ENCODE results near the gene C1orf74. TPM values are rescaled to one million over a fixed set of nuclear protein-coding genes. Genes with fewer than 3 reads are reported as not detected.

C1orf74 gene
- total RNA-seq, 1 experiment from 2014 or later: 6.2 TPM

Other genes starting within 250 kb of the C1orf74 start
- gene CAMK1G, start 200.8 kb downstream of the C1orf74 start, total RNA-seq (2014; rRNA removed; shearing (Covaris generic)): 1.5 and 2.3 TPM in 2 replicates
- gene LAMB3, start 132.1 kb downstream of the C1orf74 start, total RNA-seq (2014; rRNA removed; shearing (Covaris generic)): not detected in 2 replicates
- not detected in 2 replicates for gene G0S2, start 109.1 kb downstream of the C1orf74 start, total RNA-seq (2014; rRNA removed; shearing (Covaris generic))
- gene HSD11B1, start 79.7 kb downstream of the C1orf74 start, total RNA-seq (2014; rRNA removed; shearing (Covaris generic)): not detected in 2 replicates
- 0.10 TPM in 1 of 2 replicates, not detected in the other for gene TRAF3IP3, start 28.5 kb downstream of the C1orf74 start, total RNA-seq (2014; rRNA removed; shearing (Covaris generic))
- gene IRF6, start 21.6 kb upstream of the C1orf74 start, total RNA-seq (2014; rRNA removed; shearing (Covaris generic)): not detected in 2 replicates
- gene UTP25, start 43.4 kb upstream of the C1orf74 start, total RNA-seq (2014; rRNA removed; shearing (Covaris generic)): 9.7 and 13.5 TPM in 2 replicates
- gene SYT14, start 153.7 kb upstream of the C1orf74 start, total RNA-seq (2014; rRNA removed; shearing (Covaris generic)): 37.5 and 58.0 TPM in 2 replicates